ENCODE results near the gene EEIG1. TPM values are rescaled to one million over a fixed set of nuclear protein-coding genes. Genes with fewer than 3 reads are reported as not detected.

The EEIG1 gene
- total RNA-seq, 1 donor from 2014 or later, result 27.3 TPM

DNA sequence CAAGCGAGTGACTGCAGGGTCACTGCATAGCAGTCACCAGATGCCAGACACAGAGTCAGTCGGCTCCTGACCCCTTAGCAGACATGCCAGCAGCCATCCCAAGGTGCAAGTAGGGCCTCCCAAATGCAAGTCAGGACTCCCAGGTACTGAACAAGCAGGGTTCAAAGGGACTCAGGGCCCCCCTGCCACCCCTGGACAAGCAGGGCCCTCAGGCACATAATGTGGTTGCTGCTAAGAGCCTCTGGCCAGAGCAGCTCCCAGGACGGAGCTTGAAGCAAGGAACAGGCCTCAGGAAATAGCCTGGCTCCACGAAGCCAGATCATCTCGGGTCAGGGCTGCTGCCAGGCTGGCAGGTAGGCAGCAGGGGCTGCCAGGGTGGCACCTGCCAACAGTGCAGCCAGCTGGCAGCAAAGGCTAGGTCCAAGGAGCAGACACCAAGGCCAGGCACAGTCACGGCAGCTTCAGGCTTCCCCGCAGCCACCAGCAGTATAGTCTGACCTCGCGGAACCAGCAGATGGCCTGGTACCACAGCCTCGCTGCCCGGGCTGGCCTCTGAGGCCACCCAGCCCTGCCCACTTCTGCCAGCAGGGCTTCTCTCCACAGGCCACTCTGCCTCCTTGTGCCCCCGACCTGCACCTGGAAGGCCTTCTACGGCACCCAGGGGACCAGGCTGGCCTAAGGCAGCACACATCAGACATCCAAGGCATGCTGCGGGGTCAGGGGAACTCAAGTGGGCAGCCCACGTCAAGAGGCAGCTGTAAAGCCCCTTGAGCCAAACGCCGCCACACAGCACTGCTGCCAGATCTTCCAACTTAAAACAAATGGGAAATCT is 7.4 kb downstream of the EEIG1 start:
- Mint-ChIP-seq H3K4me3 (ENCODE audit: unreplicated experiment) (no peak overlapping the region), H3K9me3 (ENCODE audit: unreplicated experiment) (no peaks in the 10 kb centered on the region), H3K27me3 (ENCODE audit: unreplicated experiment) (peaks cover 16% of the 10 kb centered on the region), H3K27ac (ENCODE audit: unreplicated experiment) (no peak overlapping the region), H3K4me1 (ENCODE audit: unreplicated experiment) (peaks cover 11% of the 10 kb centered on the region), H3K36me3 (ENCODE audit: low read depth, unreplicated experiment) (peaks cover 4% of the 10 kb centered on the region)
- TF ChIP-seq, protein P1, sequence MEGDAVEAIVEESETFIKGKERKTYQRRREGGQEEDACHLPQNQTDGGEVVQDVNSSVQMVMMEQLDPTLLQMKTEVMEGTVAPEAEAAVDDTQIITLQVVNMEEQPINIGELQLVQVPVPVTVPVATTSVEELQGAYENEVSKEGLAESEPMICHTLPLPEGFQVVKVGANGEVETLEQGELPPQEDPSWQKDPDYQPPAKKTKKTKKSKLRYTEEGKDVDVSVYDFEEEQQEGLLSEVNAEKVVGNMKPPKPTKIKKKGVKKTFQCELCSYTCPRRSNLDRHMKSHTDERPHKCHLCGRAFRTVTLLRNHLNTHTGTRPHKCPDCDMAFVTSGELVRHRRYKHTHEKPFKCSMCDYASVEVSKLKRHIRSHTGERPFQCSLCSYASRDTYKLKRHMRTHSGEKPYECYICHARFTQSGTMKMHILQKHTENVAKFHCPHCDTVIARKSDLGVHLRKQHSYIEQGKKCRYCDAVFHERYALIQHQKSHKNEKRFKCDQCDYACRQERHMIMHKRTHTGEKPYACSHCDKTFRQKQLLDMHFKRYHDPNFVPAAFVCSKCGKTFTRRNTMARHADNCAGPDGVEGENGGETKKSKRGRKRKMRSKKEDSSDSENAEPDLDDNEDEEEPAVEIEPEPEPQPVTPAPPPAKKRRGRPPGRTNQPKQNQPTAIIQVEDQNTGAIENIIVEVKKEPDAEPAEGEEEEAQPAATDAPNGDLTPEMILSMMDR (IDR thresholded peaks at IDR 0.05; ENCODE audit: unreplicated experiment), result no peak
- no peak for DNase-seq (ENCODE audit: low spot score)

DNA sequence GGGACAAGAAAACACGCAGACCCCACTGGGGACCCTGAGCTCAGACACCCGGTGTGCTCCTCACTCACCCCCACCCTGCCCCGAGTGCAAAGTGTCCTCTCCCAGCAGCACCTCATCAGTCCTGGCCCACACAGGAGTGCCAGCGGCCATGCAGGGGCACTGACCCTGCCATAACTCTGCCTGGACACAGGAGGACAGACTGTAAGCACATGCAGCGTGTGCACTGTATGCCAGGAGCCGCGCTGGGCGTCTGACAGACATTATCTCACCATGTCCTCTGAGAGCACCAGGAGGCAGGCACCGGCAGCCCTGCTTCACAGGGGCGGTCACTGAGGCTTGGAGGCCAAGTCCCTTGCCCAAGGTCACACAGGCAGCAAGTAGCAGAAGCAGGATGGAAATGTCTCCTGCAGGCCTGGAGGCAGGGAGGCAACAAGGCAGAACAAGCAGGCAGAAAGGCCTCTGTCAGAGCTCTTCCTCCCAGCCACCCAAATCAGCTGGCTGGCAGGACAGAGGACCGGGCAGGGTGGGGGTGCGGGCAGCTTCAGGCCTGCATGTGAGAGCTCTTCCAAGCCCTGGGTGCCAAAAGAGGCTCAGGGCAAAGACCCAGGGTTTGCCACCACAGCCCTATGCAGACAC is 8.4 kb downstream of the EEIG1 start:
- no peaks in the 10 kb centered on the region for H3K9me3 Mint-ChIP-seq (ENCODE audit: unreplicated experiment)
- DNase-seq (ENCODE audit: low spot score), result no peak
- peaks cover 16% of the 10 kb centered on the region for H3K27me3 Mint-ChIP-seq (ENCODE audit: unreplicated experiment)
- H3K36me3 Mint-ChIP-seq (ENCODE audit: low read depth, unreplicated experiment), result peaks cover 4% of the 10 kb centered on the region
- H3K4me3 Mint-ChIP-seq (ENCODE audit: unreplicated experiment), result no peak overlapping the region
- H3K4me1 Mint-ChIP-seq (ENCODE audit: unreplicated experiment), result peaks cover 11% of the 10 kb centered on the region
- no peak overlapping the region for H3K27ac Mint-ChIP-seq (ENCODE audit: unreplicated experiment)
- TF ChIP-seq, protein P1 (IDR thresholded peaks at IDR 0.05; ENCODE audit: unreplicated experiment), result no peak

DNA sequence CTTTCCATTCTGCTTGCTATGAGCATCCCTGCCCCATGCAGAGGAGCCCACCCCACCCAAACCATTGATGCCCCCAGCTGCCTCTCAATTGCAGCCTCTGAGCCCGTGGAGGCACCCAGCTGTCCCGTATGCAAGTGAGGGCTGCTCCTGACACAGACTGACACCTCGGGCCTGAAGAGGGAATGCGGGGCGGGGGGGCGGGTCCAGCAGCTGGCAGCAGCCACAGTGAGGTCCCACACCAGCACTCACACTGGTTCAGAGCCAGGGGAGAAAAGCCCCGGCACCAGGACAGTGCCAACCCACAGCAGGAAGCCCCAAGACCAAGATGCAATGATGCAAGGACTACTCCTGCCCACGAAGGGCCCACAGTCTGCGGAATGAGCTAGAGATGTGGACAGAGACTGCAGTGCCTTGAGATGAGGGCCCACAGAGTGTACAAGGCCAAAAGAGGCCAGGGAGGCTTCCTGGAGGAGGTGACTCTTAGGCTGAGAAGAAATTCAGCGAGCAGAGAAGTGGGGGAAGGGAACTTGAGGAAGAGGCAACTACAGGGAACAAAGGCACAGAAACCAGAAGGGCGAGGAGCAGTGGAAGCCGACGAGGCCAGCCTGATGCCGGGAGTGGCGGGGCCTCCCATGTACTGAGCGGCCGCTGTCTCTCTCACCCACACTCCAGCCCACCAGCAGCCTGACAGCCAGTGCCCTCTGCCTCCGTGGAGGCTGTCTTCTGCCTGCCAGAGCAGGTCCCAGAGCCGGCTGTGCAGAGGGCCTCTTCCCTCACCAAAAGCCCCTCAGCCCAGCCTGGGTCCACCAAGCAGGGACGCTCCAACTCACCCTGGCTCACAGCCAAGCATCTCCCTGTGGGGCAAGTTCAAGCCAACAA is 9.2 kb downstream of the EEIG1 start:
- Mint-ChIP-seq H3K27ac (ENCODE audit: unreplicated experiment) (peak overlapping the region; percentile 59), H3K4me1 (ENCODE audit: unreplicated experiment) (peaks cover 11% of the 10 kb centered on the region), H3K27me3 (ENCODE audit: unreplicated experiment) (peaks cover 16% of the 10 kb centered on the region), H3K9me3 (ENCODE audit: unreplicated experiment) (no peaks in the 10 kb centered on the region), H3K36me3 (ENCODE audit: low read depth, unreplicated experiment) (peaks cover 4% of the 10 kb centered on the region), H3K4me3 (ENCODE audit: unreplicated experiment) (no peak overlapping the region)
- DNase-seq (ENCODE audit: low spot score), result no peak
- TF ChIP-seq, protein P1 (IDR thresholded peaks at IDR 0.05; ENCODE audit: unreplicated experiment), result no peak

DNA sequence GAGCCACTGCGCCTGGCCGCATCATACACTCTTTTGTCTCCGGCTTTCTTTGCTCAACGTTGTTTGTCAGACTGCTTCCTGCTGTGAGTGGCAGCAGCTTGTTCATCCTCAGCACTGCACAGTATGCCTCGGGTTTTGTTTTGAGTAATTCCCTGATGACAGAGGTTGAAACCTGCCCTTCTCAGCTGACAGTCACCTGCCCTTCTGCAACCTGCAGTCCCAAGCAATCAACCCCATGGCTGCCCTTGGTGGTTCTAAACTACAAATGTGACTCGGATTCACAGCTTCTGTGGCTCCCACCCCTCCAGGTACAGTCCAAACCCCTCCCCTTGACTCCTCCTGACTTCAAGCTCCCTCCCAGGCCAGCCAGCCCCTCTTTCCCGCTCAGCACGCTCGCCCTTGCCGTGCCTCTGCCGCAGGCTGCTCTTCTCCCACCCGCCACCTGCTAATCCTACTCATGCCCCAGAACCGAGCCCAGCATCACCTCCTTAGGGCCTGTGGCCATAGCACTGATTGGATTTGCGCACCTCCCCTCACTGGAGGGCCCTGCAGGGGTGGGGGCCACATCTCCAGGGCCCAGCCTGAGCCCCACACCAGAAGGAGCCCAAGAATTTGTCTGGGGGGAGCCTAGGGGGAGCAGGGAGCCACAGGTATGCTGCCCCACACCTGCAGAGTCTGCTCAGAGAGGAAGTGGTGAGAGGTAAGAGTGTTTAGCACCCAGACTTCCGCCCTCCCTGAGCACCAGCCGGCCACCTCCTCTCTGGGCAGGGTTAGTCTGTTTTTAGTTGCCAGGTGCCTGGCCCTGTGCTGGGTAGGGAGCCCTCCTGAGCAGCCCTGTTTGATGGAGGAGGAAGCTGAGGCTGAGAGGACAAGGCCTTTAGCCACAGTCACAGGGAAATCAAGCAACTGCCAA is 10.1 kb downstream of the EEIG1 start:
- peaks cover 12% of the 10 kb centered on the region for H3K27me3 Mint-ChIP-seq (ENCODE audit: unreplicated experiment)
- TF ChIP-seq, protein P1 (IDR thresholded peaks at IDR 0.05; ENCODE audit: unreplicated experiment), result no peak
- H3K27ac Mint-ChIP-seq (ENCODE audit: unreplicated experiment), result no peak overlapping the region
- H3K9me3 Mint-ChIP-seq (ENCODE audit: unreplicated experiment), result no peaks in the 10 kb centered on the region
- no peak for DNase-seq (ENCODE audit: low spot score)
- peaks cover 11% of the 10 kb centered on the region for H3K4me1 Mint-ChIP-seq (ENCODE audit: unreplicated experiment)
- H3K4me3 Mint-ChIP-seq (ENCODE audit: unreplicated experiment), result no peak overlapping the region
- peaks cover 4% of the 10 kb centered on the region for H3K36me3 Mint-ChIP-seq (ENCODE audit: low read depth, unreplicated experiment)
